Measurements from ENCODE around the gene GSG1L2. TPM values are rescaled to one million over a fixed set of nuclear protein-coding genes. Genes with fewer than 3 reads are reported as not detected.

Gene GSG1L2
- total and polyA plus RNA-seq, 2 donors (not counting 3 experiments of a cell fraction or from before 2014, with no cell fraction given): not detected

- H3K27ac ChIP-seq (ENCODE audit: insufficient read depth, low read depth, low read length): no peak overlapping the region
- intact Hi-C loops (cut with micrococcal nuclease) (no loop called here), dilution Hi-C loops (cut with MboI; ENCODE audit: extremely low pct_ligation_motif_present, low sequenced_read_pairs) (no loop called here)
- no peak for FAIRE-seq
- H3K79me2 ChIP-seq (ENCODE audit: control insufficient read depth, insufficient read depth, low read length): no peaks in the 10 kb centered on the region
- no peak overlapping the region for H2AFZ ChIP-seq (ENCODE audit: low read depth, low read length)
- no peak overlapping the region for H3K4me3 ChIP-seq (replicated peaks in 1 of 3; ENCODE audit: insufficient read depth in 1 of 3, low read depth in 1 of 3, low read length in 3 of 3)
- H3K4me2 ChIP-seq (ENCODE audit: insufficient read depth, low read length): no peak overlapping the region
- TF ChIP-seq MYC (IDR thresholded peaks at IDR 0.05; ENCODE audit: low read depth, low read length): no peak
- no peak for TF ChIP-seq POLR2AphosphoS5 (IDR thresholded peaks at IDR 0.05; ENCODE audit: insufficient read depth, low read depth, low read length)
- TF ChIP-seq MAX (IDR thresholded peaks at IDR 0.05; ENCODE audit: insufficient read depth, insufficient read length): no peak
- peaks cover 4% of the 10 kb centered on the region for H3K9me3 ChIP-seq (replicated peaks; ENCODE audit: control insufficient read depth, insufficient read depth, low read length)
- DNase-seq (ENCODE audit: low read depth, low spot score): no peak
- no peaks in the 10 kb centered on the region for H3K9me1 ChIP-seq (replicated peaks; ENCODE audit: control insufficient read depth, extremely low read depth, insufficient read depth, low read length)
- ChIA-PET POLR2A (no interaction called here), CTCF (interaction anchor here (0.6 kb wide), 1 partner anchor 1243 kb away, joined by 3 read pairs; no protein-coding TSS in a partner anchor)
- H3K27me3 ChIP-seq (ENCODE audit: control insufficient read depth in 2 of 2, insufficient read depth in 2 of 2, low read length in 2 of 2): no peaks in the 10 kb centered on the region
- no peak overlapping the region for H3K9ac ChIP-seq (replicated peaks; ENCODE audit: extremely low read depth, insufficient read depth, low read length)
- H3K4me1 ChIP-seq (ENCODE audit: control insufficient read depth, extremely low read depth, insufficient read depth, low read length): no peaks in the 10 kb centered on the region
- no peaks in the 10 kb centered on the region for H3K36me3 ChIP-seq (ENCODE audit: control insufficient read depth in 2 of 2, extremely low read depth in 1 of 2, insufficient read depth in 2 of 2, low read length in 2 of 2)
- no peaks in the 10 kb centered on the region for H4K20me1 ChIP-seq (replicated peaks; ENCODE audit: control insufficient read depth, extremely low read depth, insufficient read depth, low read length)
- no TSS peak for BruUV-seq (replicated peaks)
These were observed 28.3 kb upstream of the GSG1L2 start for GRCh38 chr17:9850151-9850550.

GRCh38 chr17:9845306-9845705 lies 23.4 kb upstream of the GSG1L2 start:
- Histone ChIP-seq H3K79me2 (ENCODE audit: control insufficient read depth, insufficient read depth, low read length) (no peaks in the 10 kb centered on the region), H3K4me1 (ENCODE audit: control insufficient read depth, extremely low read depth, insufficient read depth, low read length) (no peaks in the 10 kb centered on the region), H2AFZ (ENCODE audit: low read depth, low read length) (no peak overlapping the region), H3K9me1 (replicated peaks; ENCODE audit: control insufficient read depth, extremely low read depth, insufficient read depth, low read length) (no peaks in the 10 kb centered on the region), H3K4me3 (replicated peaks in 1 of 3; ENCODE audit: insufficient read depth in 1 of 3, low read depth in 1 of 3, low read length in 3 of 3) (no peak overlapping the region), H3K9me3 (replicated peaks; ENCODE audit: control insufficient read depth, insufficient read depth, low read length) (peaks cover 4% of the 10 kb centered on the region), H3K9ac (replicated peaks; ENCODE audit: extremely low read depth, insufficient read depth, low read length) (no peak overlapping the region), H3K27me3 (ENCODE audit: control insufficient read depth in 2 of 2, insufficient read depth in 2 of 2, low read length in 2 of 2) (no peaks in the 10 kb centered on the region), H3K4me2 (ENCODE audit: insufficient read depth, low read length) (no peak overlapping the region), H4K20me1 (replicated peaks; ENCODE audit: control insufficient read depth, extremely low read depth, insufficient read depth, low read length) (no peaks in the 10 kb centered on the region), H3K27ac (ENCODE audit: insufficient read depth, low read depth, low read length) (no peak overlapping the region), H3K36me3 (ENCODE audit: control insufficient read depth in 2 of 2, extremely low read depth in 1 of 2, insufficient read depth in 2 of 2, low read length in 2 of 2) (no peaks in the 10 kb centered on the region)
- DNase-seq (ENCODE audit: low read depth, low spot score) (no peak), FAIRE-seq (no peak)
- TF ChIP-seq CTCF (IDR thresholded peaks at IDR 0.05; ENCODE audit: extremely low read depth in 1 of 2, insufficient read depth in 1 of 2, low read depth in 1 of 2, low read length in 2 of 2): no peak
- TF ChIP-seq GATA2 (IDR thresholded peaks at IDR 0.05; ENCODE audit: insufficient read depth, insufficient read length, low read depth, low read length): no peak
- TF ChIP-seq FOS (IDR thresholded peaks at IDR 0.05; ENCODE audit: borderline replicate concordance, insufficient read depth, low read length): no peak
- TF ChIP-seq POLR2A (IDR thresholded peaks at IDR 0.05; ENCODE audit: low read depth, low read length): no peak
- no peak for TF ChIP-seq POLR2AphosphoS5 (IDR thresholded peaks at IDR 0.05; ENCODE audit: insufficient read depth, low read depth, low read length)
- TF ChIP-seq MYC (IDR thresholded peaks at IDR 0.05; ENCODE audit: low read depth, low read length): no peak
- TF ChIP-seq EZH2 (IDR thresholded peaks at IDR 0.05; ENCODE audit: borderline replicate concordance, low read depth, low read length, severe bottlenecking): no peak
- no peak for TF ChIP-seq JUN (IDR thresholded peaks at IDR 0.05; ENCODE audit: borderline replicate concordance, insufficient read depth, insufficient read length, low read depth)
- no peak for TF ChIP-seq MAX (IDR thresholded peaks at IDR 0.05; ENCODE audit: insufficient read depth, insufficient read length)
- CTCF ChIA-PET: interaction anchor here (0.5 to 1.5 kb wide), 2 partner anchors 72 to 771 kb away, joined by 3 read pairs; no protein-coding TSS in a partner anchor
- dilution Hi-C loops (cut with MboI; ENCODE audit: extremely low pct_ligation_motif_present, low sequenced_read_pairs) (no loop called here), intact Hi-C loops (cut with micrococcal nuclease) (no loop called here)
- POLR2A ChIA-PET: no interaction called here
- no TSS peak for BruUV-seq (replicated peaks)
